H1 (cell line): ENCODE measurements around the gene C1RL. TPM values are rescaled to one million over a fixed set of nuclear protein-coding genes. Genes with fewer than 3 reads are reported as not detected.

ENCODE experiments used
- CTCF ChIA-PET: fragments of 300-600 bp; sonication (Branson Sonifier 250); formaldehyde crosslinking; loops from one replicate; lab custom pipeline; 2021; ENCODE audit not compliant: partially characterized antibody; lab: Charles Lee
- POLR2A ChIA-PET: fragments of 300-600 bp; sonication (Branson Sonifier 250); formaldehyde crosslinking; loops from one replicate; lab custom pipeline; 2021; ENCODE audit warnings: inconsistent platforms; ENCODE audit not compliant: partially characterized antibody; lab: Charles Lee
- DNase-seq, 2 experiments: peaks; one replicate each; pipeline versions ENCODE4 v3.0.0 to v3.0.0-alpha.2; 2010 to 2022; ENCODE audit warnings: low spot score in 2 of 2, low read depth in 1 of 2, mixed read lengths in 1 of 2
- FAIRE-seq: peaks from 2 replicates; lab custom pipeline; 2011; peaks lifted over from hg19 to GRCh38; lab: Jason Lieb, UNC
- H2AFZ ChIP-seq: 2 replicates; pipeline ENCODE4 v1.8.1; 2012; ENCODE audit warnings: low read length, inconsistent platforms
- H2AK5ac ChIP-seq: 2 replicates; pipeline ENCODE4 v1.6.1; 2013; ENCODE audit warnings: low read depth, low read length
- H2BK120ac ChIP-seq: replicated peaks from 2 replicates; pipeline ENCODE3; 2013; ENCODE audit warnings: low read depth, low read length, inconsistent platforms
- H2BK12ac ChIP-seq: 2 replicates; pipeline ENCODE4 v1.6.1; 2013; ENCODE audit warnings: low read depth, low read length
- H2BK15ac ChIP-seq: 2 replicates; pipeline ENCODE4 v1.6.1; 2013; ENCODE audit warnings: low read length
- H2BK20ac ChIP-seq: 2 replicates; pipeline ENCODE4 v1.6.1; 2013; ENCODE audit warnings: low read length
- H2BK5ac ChIP-seq: 2 replicates; pipeline ENCODE4 v1.6.1; 2013; ENCODE audit warnings: low read depth, low read length
- H3K14ac ChIP-seq: 2 replicates; pipeline ENCODE4 v1.6.1; 2013; ENCODE audit warnings: inconsistent platforms; ENCODE audit not compliant: insufficient read length
- H3K18ac ChIP-seq: 2 replicates; pipeline ENCODE4 v1.6.1; 2013; ENCODE audit warnings: low read length; ENCODE audit errors: extremely low read depth
- H3K23ac ChIP-seq: 2 replicates; pipeline ENCODE4 v1.6.1; 2013; ENCODE audit warnings: inconsistent platforms; ENCODE audit not compliant: insufficient read length
- H3K23me2 ChIP-seq: 2 replicates; pipeline ENCODE4 v1.6.1; 2013; ENCODE audit warnings: low read depth, low read length
- H3K27ac ChIP-seq: 2 replicates; pipeline ENCODE4 v1.6.1; 2011; ENCODE audit warnings: low read depth, low read length, inconsistent platforms
- H3K27me3 ChIP-seq, 4 experiments: replicated peaks in 1 of 4; 1 replicate in 1 of 4; 2 replicates in 3 of 4; pipeline versions ENCODE4 v1.6.1 to v1.8.1; 2011 to 2013; ENCODE audit warnings: low read length in 3 of 4, mild to moderate bottlenecking in 3 of 4, inconsistent platforms in 2 of 4, mixed read lengths in 2 of 4, moderate library complexity in 1 of 4; ENCODE audit not compliant: control insufficient read depth in 3 of 4, insufficient read depth in 3 of 4; ENCODE audit errors: extremely low read depth in 1 of 4
- H3K36me3 ChIP-seq, 4 experiments: 2 replicates each; pipeline versions ENCODE4 v1.6.1 to v1.8.1; 2011 to 2013; ENCODE audit warnings: mild to moderate bottlenecking in 4 of 4, low read length in 3 of 4, moderate library complexity in 2 of 4, control low read depth in 1 of 4, inconsistent platforms in 1 of 4; ENCODE audit not compliant: insufficient read depth in 4 of 4, control insufficient read depth in 2 of 4
- H3K4ac ChIP-seq: replicated peaks from 2 replicates; pipeline ENCODE3; 2013; ENCODE audit warnings: low read length, low read depth, mixed read lengths, inconsistent platforms; ENCODE audit not compliant: insufficient read length
- H3K4me1 ChIP-seq, 4 experiments: replicated peaks in 1 of 4; 1 replicate in 1 of 4; 2 replicates in 3 of 4; pipeline versions ENCODE4 v1.6.1 to v1.8.1; 2011 to 2013; ENCODE audit warnings: low read length in 3 of 4, inconsistent platforms in 2 of 4, mixed read lengths in 1 of 4; ENCODE audit not compliant: insufficient read depth in 4 of 4, control insufficient read depth in 3 of 4
- H3K4me2 ChIP-seq, 2 experiments: 2 replicates each; pipeline versions ENCODE4 v1.6.1 to v1.8.1; 2011 to 2013; ENCODE audit warnings: low read depth in 2 of 2, low read length in 2 of 2, control low read depth in 1 of 2, inconsistent platforms in 1 of 2, mild to moderate bottlenecking in 1 of 2; ENCODE audit not compliant: insufficient read depth in 1 of 2
- H3K4me3 ChIP-seq, 4 experiments: fragments of 200-600, 300-600 bp in 1 of 4; sonication (generic), shearing (Covaris generic), sonication (Bioruptor Twin) in 1 of 4; 2 replicates each; pipeline versions ENCODE4 v1.5.1 to v1.8.1; 2011 to 2016; ENCODE audit warnings: low read length in 4 of 4, low read depth in 3 of 4, control low read depth in 2 of 4, inconsistent platforms in 2 of 4, mild to moderate bottlenecking in 2 of 4, mixed read lengths in 1 of 4, moderate library complexity in 1 of 4; ENCODE audit not compliant: insufficient read depth in 2 of 4; ENCODE audit errors: extremely low read depth in 1 of 4
- H3K56ac ChIP-seq: replicated peaks from 2 replicates; pipeline ENCODE3; 2013; ENCODE audit warnings: low read depth, mild to moderate bottlenecking, mixed read lengths, low read length, inconsistent platforms; ENCODE audit not compliant: insufficient read length
- H3K79me1 ChIP-seq: 2 replicates; pipeline ENCODE4 v1.6.1; 2013; ENCODE audit warnings: low read depth, low read length, control low read depth
- H3K79me2 ChIP-seq, 2 experiments: 2 replicates each; pipeline versions ENCODE4 v1.6.1 to v1.8.1; 2012 to 2013; ENCODE audit warnings: low read length in 2 of 2, mild to moderate bottlenecking in 2 of 2, inconsistent platforms in 1 of 2; ENCODE audit not compliant: insufficient read depth in 2 of 2, control insufficient read depth in 1 of 2
- H3K9ac ChIP-seq, 4 experiments: replicated peaks in 1 of 4; 1 replicate in 1 of 4; 2 replicates in 3 of 4; pipeline versions ENCODE4 v1.6.1 to v1.8.1; 2011 to 2013; ENCODE audit warnings: low read depth in 3 of 4, low read length in 3 of 4, control low read depth in 2 of 4, mild to moderate bottlenecking in 2 of 4, moderate library complexity in 2 of 4, inconsistent platforms in 1 of 4; ENCODE audit errors: extremely low read depth in 1 of 4
- H3K9me3 ChIP-seq, 2 experiments: 2 replicates each; pipeline versions ENCODE4 v1.6.1 to v1.8.1; 2012 to 2013; ENCODE audit warnings: mild to moderate bottlenecking in 2 of 2, moderate library complexity in 2 of 2, control low read depth in 1 of 2, inconsistent platforms in 1 of 2, low read depth in 1 of 2, low read length in 1 of 2, mixed read lengths in 1 of 2; ENCODE audit not compliant: insufficient read depth in 2 of 2
- H4K20me1 ChIP-seq, 2 experiments: replicated peaks in 1 of 2; 2 replicates each; pipeline versions ENCODE3 to v1.8.1; 2011 to 2013; ENCODE audit warnings: inconsistent platforms in 2 of 2, low read length in 2 of 2, mild to moderate bottlenecking in 1 of 2; ENCODE audit not compliant: insufficient read depth in 2 of 2, control insufficient read depth in 1 of 2
- H4K5ac ChIP-seq: 2 replicates; pipeline ENCODE4 v1.6.1; 2013; ENCODE audit warnings: low read length, low read depth, mixed read lengths, inconsistent platforms; ENCODE audit not compliant: insufficient read length
- H4K8ac ChIP-seq: 2 replicates; pipeline ENCODE4 v1.8.0; 2013; ENCODE audit warnings: mild to moderate bottlenecking, moderate library complexity, low read length, inconsistent platforms; ENCODE audit not compliant: insufficient read depth; ENCODE audit errors: extremely low read depth
- H4K91ac ChIP-seq: replicated peaks from 2 replicates; pipeline ENCODE3; 2013; ENCODE audit warnings: low read length, mixed read lengths, inconsistent platforms; ENCODE audit not compliant: insufficient read length
- BRCA1 ChIP-seq: IDR thresholded peaks from 2 replicates; pipeline ENCODE4 v1.6.1; 2012; ENCODE audit warnings: low read depth, low read length, improper control_type of control experiment
- CBX8 ChIP-seq: fragments of 300-800, 300-1000 bp; sonication (generic); IDR thresholded peaks from 2 replicates; pipeline ENCODE4 v1.7.1; 2016; ENCODE audit warnings: low read depth, low read length, borderline replicate concordance
- EP300 ChIP-seq, 2 experiments: IDR thresholded peaks; 1 replicate in 1 of 2; 2 replicates in 1 of 2; pipeline ENCODE4 v1.6.1; 2011 to 2012; ENCODE audit warnings: low read depth in 2 of 2, low read length in 2 of 2, mild to moderate bottlenecking in 2 of 2, borderline replicate concordance in 1 of 2, inconsistent platforms in 1 of 2, moderate library complexity in 1 of 2
- EZH2 ChIP-seq: fragments of 200-600 bp; sonication (generic); IDR thresholded peaks from 2 replicates; pipeline ENCODE4 v1.7.1; 2012; ENCODE audit warnings: low read depth, mild to moderate bottlenecking, moderate library complexity, low read length, inconsistent platforms; ENCODE audit not compliant: severe bottlenecking
- KDM4A ChIP-seq: IDR thresholded peaks from one replicate; pipeline ENCODE4 v1.7.1; 2012; ENCODE audit warnings: low read depth, mild to moderate bottlenecking, moderate library complexity, low read length, inconsistent platforms; ENCODE audit not compliant: severe bottlenecking
- SRF ChIP-seq: IDR thresholded peaks from 2 replicates; pipeline ENCODE4 v1.6.1; 2011; ENCODE audit warnings: mild to moderate bottlenecking, low read depth, low read length, moderate library complexity
- WGBS, 2 experiments: shearing (Covaris generic) in 1 of 2; methylation state at CpG; one replicate each; pipeline versions ENCODE4 v1.1.6 to v1.1.7; 2013 to 2015; ENCODE audit warnings: low lambda C conversion rate in 2 of 2, mixed read lengths in 2 of 2, inconsistent platforms in 1 of 2, low coverage in 1 of 2, missing lambda C conversion rate in 1 of 2; ENCODE audit not compliant: insufficient replicate concordance in 2 of 2, insufficient coverage in 1 of 2, insufficient read length in 1 of 2; ENCODE audit errors: extremely low coverage in 1 of 2, missing lambda C conversion rate in 1 of 2; 5-methylcytosine and 5-hydroxymethylcytosine counted together
- polyA plus RNA-seq, 7 experiments: library from polyadenylated mRNA; depleted of rRNA in 3 of 7; stranded (reverse) in 5 of 7; unstranded in 2 of 7; fragments of >200 nt in 5 of 7; fragments of 200-250 nt in 2 of 7; gene quantifications; 1 replicate in 5 of 7; 2 replicates in 1 of 7; 4 replicates in 1 of 7; pipeline versions ENCODE4 v1.2.1 to v1.2.3, GENCODE V29; 2011 to 2013; ENCODE audit warnings: missing spikeins in 2 of 7, mixed read lengths in 2 of 7
- total RNA-seq: library from RNA; stranded (reverse); fragmentation: NEBNext Ultra II Directional; extraction: Animal tissue kit (Norgen Biotek cat#: 25700); gene quantifications from 2 replicates; pipeline ENCODE4 v1.2.1, GENCODE V29; 2021

C1RL gene
- total and polyA plus RNA-seq, 2 of the 8 experiments (the other 6 are each of a cell fraction or from before 2014, with no cell fraction given), result 11.4 to 15.5 TPM

- DNase-seq, result no peak
- Histone ChIP-seq H4K8ac (no peak overlapping the region), H3K14ac (no peak overlapping the region), H2BK12ac (no peak overlapping the region), H3K56ac (no peak overlapping the region), H3K23me2 (no peaks in the 10 kb centered on the region), H4K5ac (no peak overlapping the region), H2BK120ac (no peak overlapping the region), H3K27ac (no peak overlapping the region), H3K4me1 (no peaks in the 10 kb centered on the region), H3K9me3 (peaks cover 0 to 3% of the 10 kb centered on the region in 2 experiments; a peak in 1 of 4 replicates), H3K79me1 (no peaks in the 10 kb centered on the region), H3K4me2 (no peak overlapping the region), H3K27me3 (no peaks in the 10 kb centered on the region), H3K18ac (no peak overlapping the region), H3K9ac (no peak overlapping the region), H3K4me3 (no peak overlapping the region), H3K23ac (no peak overlapping the region), H4K91ac (no peak overlapping the region), H2AK5ac (no peak overlapping the region), H3K79me2 (no peaks in the 10 kb centered on the region), H2BK20ac (no peak overlapping the region), H3K4ac (no peak overlapping the region), H2AFZ (no peak overlapping the region), H4K20me1 (peaks cover 0 to 3% of the 10 kb centered on the region in 2 experiments), H2BK15ac (no peak overlapping the region), H2BK5ac (no peak overlapping the region), H3K36me3 (peaks cover 4 to 20% (median 9%) of the 10 kb centered on the region in 4 experiments; a peak in 7 of 8 replicates)
- ChIA-PET CTCF (interaction anchor here (0.6 to 1.8 kb wide), 3 partner anchors 8 to 41 kb away, joined by 3 to 4 read pairs (median 4); no protein-coding TSS in a partner anchor), POLR2A (no interaction called here)
- WGBS, 2 experiments, result 96% methylated on average over 4 of the region's 4 CpGs; no CpG with 5 or more reads in 1 of the 2 experiments
- no peak for TF ChIP-seq BRCA1
- no peak for TF ChIP-seq SRF
- no peak for TF ChIP-seq EP300 (IDR thresholded peaks at IDR 0.05; ENCODE audit: borderline replicate concordance in 1 of 2, low read depth in 2 of 2, low read length in 2 of 2)
- no peak for TF ChIP-seq EZH2
- no peak for TF ChIP-seq KDM4A
- no peak for TF ChIP-seq CBX8
- FAIRE-seq, result no peak
Observed at GRCh38 chr12:7137908-7138307, 28.9 kb upstream of the C1RL start.
